GM18505 (cell line): ENCODE measurements around the gene PPP1R13L.
"Not testable (repeated sequence)": the region's sequence is repeated elsewhere in the genome, so short reads cannot be mapped to it uniquely, and the experiment has no call there.

Experiments
- ATAC-seq: cut with Tn5 transposase; IDR thresholded peaks from one replicate; pipeline ENCODE4 v1.9.1; 2021; ENCODE audit not compliant: unreplicated experiment
- POLR2A ChIP-seq: IDR thresholded peaks from 4 replicates; pipeline ENCODE4 v1.6.1; 2011; ENCODE audit warnings: borderline replicate concordance; ENCODE audit not compliant: insufficient read depth, insufficient read length; ENCODE audit errors: extremely low read depth

Gene PPP1R13L

DNA sequence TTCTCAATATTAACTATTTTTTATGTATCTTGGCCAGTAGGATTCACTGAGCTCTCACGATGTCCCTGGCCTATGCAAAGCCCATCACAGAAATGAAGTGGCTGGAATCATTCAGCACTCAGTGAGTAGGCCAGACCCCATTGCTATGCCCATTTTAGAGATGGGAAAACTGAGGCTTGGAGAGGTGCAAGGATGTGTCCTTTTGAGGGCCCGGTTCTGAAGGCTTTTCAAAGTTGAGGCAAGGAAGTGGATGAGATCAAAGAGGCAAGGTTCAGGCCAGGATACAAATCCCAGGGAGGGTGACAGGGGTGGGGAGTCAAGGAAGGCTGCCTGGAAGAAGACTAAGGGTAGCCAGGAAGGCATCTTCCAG lies 37.5 kb upstream of the PPP1R13L start:
- TF ChIP-seq POLR2A, result no peak
- ATAC-seq, result no peak

GRCh38 chr19:45440873-45441654 lies 36.2 kb upstream of the PPP1R13L start:
- no peak for ATAC-seq
- TF ChIP-seq POLR2A, result no peak

DNA sequence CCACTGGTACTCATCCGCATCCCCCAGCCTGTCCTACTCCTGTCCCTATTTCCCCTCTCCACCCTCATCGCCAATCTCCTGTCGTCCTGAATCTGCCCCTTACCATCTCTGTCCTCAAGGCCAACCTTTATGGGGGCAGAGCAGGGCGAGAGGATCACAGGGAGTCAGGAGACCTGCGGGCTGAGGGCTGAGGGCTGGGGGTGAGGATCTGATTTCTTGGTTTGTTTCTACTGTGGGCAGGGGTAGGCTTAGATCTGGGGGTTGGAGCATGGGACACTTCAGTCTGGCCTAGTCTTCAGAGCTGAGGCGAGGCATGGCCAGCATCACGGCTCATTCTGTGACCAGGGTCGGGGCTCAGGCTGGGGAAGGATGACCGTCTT lies 35.4 kb upstream of the PPP1R13L start:
- ATAC-seq, result no peak
- no peak for TF ChIP-seq POLR2A

DNA sequence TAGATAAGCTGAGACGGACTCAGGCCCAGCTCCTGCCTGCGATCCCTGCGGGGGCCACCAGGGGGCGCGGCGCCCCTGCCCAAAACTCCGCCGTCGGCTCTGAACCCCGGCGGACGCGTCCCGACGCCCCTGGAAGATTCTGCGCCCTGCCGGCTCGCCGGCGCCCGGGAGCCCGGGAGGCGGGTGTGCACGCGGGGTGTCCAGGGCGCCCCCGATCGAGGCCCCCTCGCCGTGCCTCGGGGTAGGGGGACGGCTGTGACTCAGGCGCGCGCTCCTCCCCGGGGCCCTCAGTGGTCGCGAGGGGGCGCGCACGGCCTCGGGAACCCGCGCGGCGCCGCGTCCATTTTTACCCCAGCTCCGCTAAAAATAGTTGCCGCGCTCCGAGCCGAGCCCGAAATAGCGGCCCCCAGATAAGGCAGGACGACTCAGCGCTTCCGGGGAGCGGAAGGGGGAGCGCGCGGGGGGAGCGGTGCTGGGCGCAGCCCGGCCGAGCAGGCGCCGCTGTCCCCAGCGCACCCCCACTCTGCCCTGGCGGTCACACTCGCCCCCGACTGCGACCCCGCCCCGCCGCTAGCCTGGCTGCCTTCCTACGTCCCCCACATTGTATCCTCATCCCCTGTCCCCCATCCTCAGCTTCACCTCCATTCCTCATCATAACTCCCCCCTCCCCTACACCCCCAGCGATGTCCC lies 34.8 kb upstream of the PPP1R13L start:
- peak; percentile 58 for TF ChIP-seq POLR2A
- peak; percentile 58 for ATAC-seq

GRCh38 chr19:45439190-45439568 lies 34.3 kb upstream of the PPP1R13L start:
- TF ChIP-seq POLR2A, result no peak
- no peak for ATAC-seq

DNA sequence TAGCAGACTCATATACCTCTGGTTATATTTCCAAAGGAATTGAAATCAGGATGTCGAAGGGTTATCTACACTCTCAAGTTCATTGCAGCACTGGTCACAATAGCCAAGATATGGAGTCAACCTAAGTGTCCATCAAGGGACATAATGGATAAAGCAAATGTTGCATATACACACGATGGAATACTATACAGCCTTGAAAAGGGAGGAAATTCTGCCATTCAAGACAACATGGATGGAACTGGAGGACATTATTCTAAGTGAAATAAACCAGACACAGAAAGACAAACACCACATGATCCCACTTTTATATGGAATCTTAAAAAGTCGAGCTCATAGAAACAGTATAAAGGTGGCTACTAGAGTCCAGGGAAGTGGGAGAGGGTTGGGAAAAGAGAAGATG lies 32.5 kb upstream of the PPP1R13L start:
- no peak for ATAC-seq
- no peak for TF ChIP-seq POLR2A

GRCh38 chr19:45432543-45432942 lies 27.7 kb upstream of the PPP1R13L start:
- ATAC-seq, result not testable (repeated sequence)

DNA sequence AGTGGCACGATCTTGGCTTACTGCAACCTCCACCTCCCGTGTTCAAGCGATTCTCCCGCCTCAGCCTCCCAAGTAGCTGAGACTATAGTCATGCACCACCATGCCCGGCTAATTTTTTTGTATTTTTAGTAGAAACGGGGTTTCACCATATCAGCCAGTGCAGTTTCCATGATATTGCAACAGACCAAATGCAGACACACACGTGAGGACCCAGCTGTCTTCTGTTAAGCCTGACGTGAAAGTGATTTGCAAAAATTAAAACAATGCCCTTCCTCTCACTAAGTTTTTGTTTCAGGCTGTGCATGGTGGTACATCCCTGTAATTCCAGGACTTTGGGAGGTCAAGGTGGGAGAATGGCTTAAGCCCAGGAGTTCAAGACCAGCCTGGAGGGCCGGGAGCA lies 26.1 kb upstream of the PPP1R13L start:
- ATAC-seq, result not testable (repeated sequence)

DNA sequence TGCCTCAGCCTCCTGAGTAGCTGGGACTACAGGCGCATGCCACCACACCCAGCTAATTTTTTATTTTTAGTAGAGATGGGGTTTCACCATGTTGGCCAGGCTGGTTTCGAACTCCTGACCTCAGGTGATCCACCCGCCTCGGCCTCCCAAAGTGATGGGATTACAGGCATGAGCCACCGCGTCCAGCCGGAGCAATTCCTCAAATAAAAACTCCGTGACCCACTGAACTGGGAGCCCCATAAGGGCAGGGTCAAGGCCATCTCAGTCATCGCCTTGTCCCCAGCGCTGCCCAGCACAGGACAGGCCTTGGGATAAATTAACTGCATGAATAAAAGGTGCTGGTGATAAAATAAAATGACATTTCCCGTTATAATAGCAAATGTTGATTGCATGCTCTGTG lies 25.0 kb upstream of the PPP1R13L start:
- not testable (repeated sequence) for ATAC-seq

- no peak for TF ChIP-seq POLR2A
- no peak for ATAC-seq
Measured at GRCh38 chr19:45428384-45429231, 23.7 kb upstream of the PPP1R13L start.

- peak; percentile 10 for ATAC-seq
- no peak for TF ChIP-seq POLR2A
Measured at GRCh38 chr19:45424191-45425058, 19.6 kb upstream of the PPP1R13L start.

DNA sequence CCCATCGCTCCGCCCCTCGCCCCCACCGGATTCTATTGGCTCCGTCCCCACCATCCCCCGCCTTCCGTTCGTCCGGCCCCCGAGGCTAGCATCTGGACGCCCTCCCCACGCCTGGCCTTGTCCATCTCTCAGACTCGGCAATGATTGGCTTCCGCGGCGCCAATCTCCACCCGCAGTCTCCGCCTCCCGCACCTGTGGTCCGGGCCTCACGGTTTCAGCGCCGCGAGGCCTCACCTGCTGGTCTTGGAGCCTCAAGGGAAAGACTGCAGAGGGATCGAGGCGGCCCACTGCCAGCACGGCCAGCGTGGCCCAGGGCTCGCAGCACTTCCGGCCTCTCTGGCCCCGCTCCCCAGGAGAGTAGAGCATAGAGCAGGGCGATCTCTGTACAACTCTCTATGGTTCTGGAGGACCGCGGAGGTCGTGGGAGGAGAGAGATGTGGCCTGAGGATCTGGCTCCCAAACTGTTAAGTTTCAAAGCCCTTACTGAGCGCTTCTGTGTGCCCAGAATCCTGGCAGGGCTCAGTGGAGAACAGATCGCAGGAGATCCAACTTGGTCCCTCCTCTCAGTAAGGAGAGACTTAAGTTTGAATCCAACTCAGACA lies 18.8 kb upstream of the PPP1R13L start, which contains the start of gene ERCC1:
Gene ERCC1 (minus strand): TSS at position 329 of the 602 bp plus-strand sequence. CDS start 543 bp downstream, outside the sequence.
- peak; percentile 60 for ATAC-seq
- TF ChIP-seq POLR2A, result peak; percentile 89
